CD14-positive monocyte (primary cell): ENCODE results near the gene HNRNPA2B1. TPM values are rescaled to one million over a fixed set of nuclear protein-coding genes. Genes with fewer than 3 reads are reported as not detected.

ENCODE experiments used
- DNase-seq, 3 donors: peaks; one replicate each; pipeline ENCODE4 v3.0.0-alpha.2; 2011 to 2022
- H2AFZ ChIP-seq: 2 replicates; pipeline ENCODE4 v1.6.0; 2012; ENCODE audit warnings: mild to moderate bottlenecking, low read depth, low read length, inconsistent platforms; ENCODE audit not compliant: insufficient read depth, poor library complexity, severe bottlenecking
- H3K27ac ChIP-seq, 2 donors: 1 replicate in 1 of 2; 2 replicates in 1 of 2; pipeline ENCODE4 v1.5.1; 2012 to 2013; ENCODE audit warnings: low read length in 2 of 2, control low read depth in 1 of 2, inconsistent platforms in 1 of 2, low read depth in 1 of 2, mild to moderate bottlenecking in 1 of 2
- H3K27me3 ChIP-seq, 2 donors: one replicate each; pipeline versions ENCODE4 v1.6.0 to v1.6.1; 2011 to 2013; ENCODE audit warnings: low read length in 2 of 2; ENCODE audit not compliant: control insufficient read depth in 2 of 2, insufficient read depth in 2 of 2
- H3K36me3 ChIP-seq, 2 donors: replicated peaks in 1 of 2; 1 replicate in 1 of 2; 2 replicates in 1 of 2; pipeline versions ENCODE4 v1.5.1 to v1.6.1; 2012 to 2013; ENCODE audit warnings: low read length in 2 of 2, control low read depth in 1 of 2, inconsistent platforms in 1 of 2, mild to moderate bottlenecking in 1 of 2; ENCODE audit not compliant: insufficient read depth in 2 of 2, control insufficient read depth in 1 of 2
- H3K4me1 ChIP-seq, 2 donors: 1 replicate in 1 of 2; 2 replicates in 1 of 2; pipeline versions ENCODE4 v1.5.1 to v1.6.1; 2012 to 2013; ENCODE audit warnings: low read length in 2 of 2, control low read depth in 1 of 2, inconsistent platforms in 1 of 2, mild to moderate bottlenecking in 1 of 2, moderate library complexity in 1 of 2; ENCODE audit not compliant: insufficient read depth in 2 of 2, control insufficient read depth in 1 of 2
- H3K4me2 ChIP-seq: replicated peaks from 2 replicates; pipeline ENCODE3; 2012; ENCODE audit warnings: low read length, moderate library complexity, mild to moderate bottlenecking; ENCODE audit not compliant: poor library complexity, severe bottlenecking; ENCODE audit errors: extremely low read depth
- H3K4me3 ChIP-seq, 3 experiments: fragments of 200-600 bp in 1 of 3; sonication (generic) in 1 of 3; replicated peaks in 1 of 3; 1 replicate in 2 of 3; 2 replicates in 1 of 3; pipeline ENCODE4 v1.5.1; 2011 to 2013; ENCODE audit warnings: low read length in 3 of 3, mild to moderate bottlenecking in 3 of 3, control low read depth in 2 of 3, low read depth in 2 of 3, inconsistent platforms in 1 of 3, moderate library complexity in 1 of 3
- H3K79me2 ChIP-seq: 2 replicates; pipeline ENCODE4 v1.6.0; 2012; ENCODE audit warnings: mild to moderate bottlenecking, control low read depth, inconsistent platforms, low read length, moderate library complexity; ENCODE audit not compliant: insufficient read depth
- H3K9ac ChIP-seq: 2 replicates; pipeline ENCODE4 v1.6.0; 2017; ENCODE audit warnings: low read length, mild to moderate bottlenecking; ENCODE audit not compliant: insufficient read depth, poor library complexity, severe bottlenecking
- H3K9me3 ChIP-seq, 2 donors: replicated peaks in 1 of 2; 1 replicate in 1 of 2; 2 replicates in 1 of 2; pipeline versions ENCODE4 v1.5.1 to v1.6.1; 2012 to 2013; ENCODE audit warnings: low read length in 2 of 2, control low read depth in 1 of 2; ENCODE audit not compliant: control insufficient read depth in 1 of 2, insufficient read depth in 1 of 2
- H4K20me1 ChIP-seq: 2 replicates; pipeline ENCODE4 v1.6.0; 2012; ENCODE audit warnings: mild to moderate bottlenecking, low read length, control low read depth, moderate library complexity; ENCODE audit not compliant: insufficient read depth
- H3K27ac Mint-ChIP-seq, 7 donors: one replicate each; pipeline ENCODE4 v1.8.0; 2020; ENCODE audit warnings: mild to moderate bottlenecking in 7 of 7, mixed read lengths in 7 of 7, moderate library complexity in 6 of 7, inconsistent platforms in 2 of 7
- H3K27me3 Mint-ChIP-seq, 3 donors: one replicate each; pipeline ENCODE4 v1.8.0; 2021 to 2022; ENCODE audit warnings: low read depth in 3 of 3, mild to moderate bottlenecking in 3 of 3, mixed read lengths in 3 of 3, moderate library complexity in 3 of 3, inconsistent platforms in 1 of 3
- H3K36me3 Mint-ChIP-seq, 2 donors: one replicate each; pipeline ENCODE4 v1.8.0; 2020; ENCODE audit warnings: mixed read lengths in 2 of 2, inconsistent platforms in 1 of 2, mild to moderate bottlenecking in 1 of 2
- H3K4me1 Mint-ChIP-seq: one replicate; pipeline ENCODE4 v1.8.0; 2020; ENCODE audit warnings: mild to moderate bottlenecking, mixed read lengths
- H3K4me3 Mint-ChIP-seq, 2 donors: one replicate each; pipeline ENCODE4 v1.8.0; 2020; ENCODE audit warnings: mild to moderate bottlenecking in 2 of 2, mixed read lengths in 2 of 2, moderate library complexity in 1 of 2
- H3K9me3 Mint-ChIP-seq, 7 donors: one replicate each; pipeline ENCODE4 v1.8.0; 2020 to 2022; ENCODE audit warnings: mixed read lengths in 7 of 7, mild to moderate bottlenecking in 6 of 7, moderate library complexity in 6 of 7, inconsistent platforms in 2 of 7
- CTCF ChIP-seq: fragments of 200-600 bp; IDR thresholded peaks from one replicate; pipeline ENCODE4 v1.8.0; 2022; ENCODE audit warnings: antibody characterized with exemption, mild to moderate bottlenecking
- WGBS: methylation state at CpG from one replicate; pipeline ENCODE4 v1.1.5; 2013; ENCODE audit warnings: missing lambda C conversion rate; ENCODE audit not compliant: insufficient coverage; 5-methylcytosine and 5-hydroxymethylcytosine counted together
- intact Hi-C, 2 donors: fragments of 100-400 bp; cut with micrococcal nuclease; formaldehyde crosslinking; loops; one replicate each; pipeline versions ENCODE4 v1.15.0 to v1.15.1; 2023
- polyA plus RNA-seq, 3 donors: library from polyadenylated mRNA; depleted of rRNA in 1 of 3; unstranded in 2 of 3; stranded (reverse) in 1 of 3; fragments of 300-500 nt in 2 of 3; fragments of >200 nt in 1 of 3; fragmentation: Illumina TruSeq in 2 of 3; gene quantifications; 1 replicate in 2 of 3; 2 replicates in 1 of 3; pipeline ENCODE4 v1.2.3, GENCODE V29; 2012 to 2021

HNRNPA2B1 gene
- polyA plus RNA-seq, 3 donors = 249 to 391 (median 269) TPM

- peaks cover 59 to 75% of the 10 kb centered on the region in 2 donors for H3K36me3 Mint-ChIP-seq
- peaks cover 25 to 35% of the 10 kb centered on the region in 2 donors for H3K4me1 ChIP-seq
- H3K27ac ChIP-seq = no peak overlapping the region
Measured at GRCh38 chr7:26190417-26190869, 10.1 kb downstream of the HNRNPA2B1 start.

GRCh38 chr7:26189697-26190096, 10.8 kb downstream of the HNRNPA2B1 start:
- intact Hi-C loops = loop anchor here in 1 of 2 donors (5.0 to 10.0 kb wide), 2 partner anchors 87 to 125 kb away; no protein-coding TSS in a partner anchor
- WGBS = no CpG with 5 or more reads among the region's 3 CpGs
- no peak overlapping the region for H3K9ac ChIP-seq
- no peak for TF ChIP-seq CTCF
- no peak overlapping the region for H3K27ac ChIP-seq
- H3K27ac Mint-ChIP-seq = no peak overlapping the region
- no peak for DNase-seq
- H3K27me3 Mint-ChIP-seq = no peaks in the 10 kb centered on the region
- H4K20me1 ChIP-seq = peaks cover 99% of the 10 kb centered on the region
- H3K36me3 Mint-ChIP-seq = peaks cover 55 to 74% of the 10 kb centered on the region in 2 donors
- peaks cover 56% of the 10 kb centered on the region for H3K79me2 ChIP-seq
- H3K4me2 ChIP-seq = no peak overlapping the region
- H3K4me1 ChIP-seq = peaks cover 23 to 28% of the 10 kb centered on the region in 2 donors
- H3K4me3 ChIP-seq = no peak overlapping the region
- H3K4me1 Mint-ChIP-seq = peaks cover 58% of the 10 kb centered on the region
- peaks cover 59 to 66% of the 10 kb centered on the region in 2 donors for H3K36me3 ChIP-seq
- no peaks in the 10 kb centered on the region for H3K27me3 ChIP-seq
- no peak overlapping the region for H2AFZ ChIP-seq
- no peaks in the 10 kb centered on the region for H3K9me3 Mint-ChIP-seq
- no peaks in the 10 kb centered on the region for H3K9me3 ChIP-seq
- H3K4me3 Mint-ChIP-seq = no peak overlapping the region

More at GRCh38 chr7:26190417-26190869, 10.1 kb downstream of the HNRNPA2B1 start:
- Mint-ChIP-seq H3K27me3 (no peaks in the 10 kb centered on the region), H3K4me3 (no peak overlapping the region), H3K9me3 (no peaks in the 10 kb centered on the region), H3K27ac (no peak overlapping the region), H3K4me1 (peaks cover 61% of the 10 kb centered on the region)
- H3K4me3 ChIP-seq = no peak overlapping the region
- no peaks in the 10 kb centered on the region for H3K27me3 ChIP-seq
- no peak overlapping the region for H2AFZ ChIP-seq
- H3K4me2 ChIP-seq = no peak overlapping the region
- H3K9ac ChIP-seq = no peak overlapping the region
- no peak for DNase-seq
- H3K9me3 ChIP-seq = no peaks in the 10 kb centered on the region
- H3K79me2 ChIP-seq = peaks cover 63% of the 10 kb centered on the region
- WGBS = no CpG with 5 or more reads among the region's 1 CpG
- peaks cover 99% of the 10 kb centered on the region for H4K20me1 ChIP-seq
- peaks cover 66 to 74% of the 10 kb centered on the region in 2 donors for H3K36me3 ChIP-seq
- intact Hi-C loops = loop anchor here in 1 of 2 donors (5.0 to 10.0 kb wide), 2 partner anchors 88 to 124 kb away; no protein-coding TSS in a partner anchor
- no peak for TF ChIP-seq CTCF
